Right lobe of liver (tissue), 6 donors: ENCODE data around the gene SV2B. TPM values are rescaled to one million over a fixed set of nuclear protein-coding genes. Genes with fewer than 3 reads are reported as not detected.

Experiments used
- ATAC-seq, 4 donors: fragments of 200-7000 bp; cut with Tn5 transposase; one replicate each; pipeline ENCODE4 v1.9.1; 2020; ENCODE audit warnings: mild to moderate bottlenecking in 4 of 4, moderate library complexity in 4 of 4
- DNase-seq, 3 donors: peaks; one replicate each; pipeline ENCODE4 v3.0.0-alpha.2; 2020
- H3K27ac ChIP-seq, 3 donors: fragments of 200-600 bp; one replicate each; pipeline ENCODE4 v1.8.0; 2022
- H3K27me3 ChIP-seq, 2 donors: fragments of 200-600 bp; one replicate each; pipeline ENCODE4 v1.8.0; 2022
- H3K36me3 ChIP-seq, 4 donors: fragments of 200-600 bp; sonication (generic) in 1 of 4; one replicate each; pipeline versions ENCODE4 v1.5.1 to v1.8.0; 2017 to 2022; ENCODE audit warnings: control low read depth in 1 of 4
- H3K4me1 ChIP-seq, 4 donors: fragments of 200-600 bp; sonication (generic) in 1 of 4; one replicate each; pipeline versions ENCODE4 v1.5.1 to v1.8.0; 2017 to 2022; ENCODE audit warnings: control low read depth in 1 of 4
- H3K4me3 ChIP-seq, 3 donors: fragments of 200-600 bp; one replicate each; pipeline ENCODE4 v1.8.0; 2022
- H3K9me3 ChIP-seq, 4 donors: fragments of 200-600 bp; sonication (generic) in 1 of 4; one replicate each; pipeline versions ENCODE4 v1.5.1 to v1.8.0; 2017 to 2022; ENCODE audit warnings: control low read depth in 1 of 4
- CTCF ChIP-seq, 4 donors: fragments of 200-600 bp in 3 of 4; fragments of 450-650 bp in 1 of 4; IDR thresholded peaks; one replicate each; pipeline versions ENCODE4 v1.5.1 to v1.8.0; 2016 to 2022; ENCODE audit warnings: antibody characterized with exemption in 4 of 4, mild to moderate bottlenecking in 2 of 4
- POLR2A ChIP-seq: fragments of 450-650 bp; IDR thresholded peaks from one replicate; pipeline ENCODE4 v1.6.1; 2017; ENCODE audit warnings: antibody characterized with exemption, mild to moderate bottlenecking
- WGBS: methylation state at CpG from one replicate; pipeline ENCODE4 v1.1.6; 2018; ENCODE audit warnings: low coverage, low lambda C conversion rate; ENCODE audit not compliant: insufficient coverage; ENCODE audit errors: missing lambda C conversion rate; 5-methylcytosine and 5-hydroxymethylcytosine counted together
- intact Hi-C, 2 donors: fragments of 100-400 bp; cut with DNase I; formaldehyde crosslinking; loops; one replicate each; pipeline versions ENCODE4 v1.11.2 to v1.14.1; 2022
- total RNA-seq, 6 experiments: library from RNA; depleted of rRNA in 2 of 6; stranded (reverse); fragments of >200 nt in 2 of 6; fragmentation: NEBNext Ultra II Directional in 3 of 6; extraction: Animal tissue kit (Norgen Biotek cat#: 25700) in 3 of 6; gene quantifications; one replicate each; pipeline versions ENCODE4 v1.1.0 to v1.2.4, GENCODE V29; 2016 to 2023
- donor health status: DM: no; HTN: yes; CAD: no.
- donor health status: DM: no; HTN: no; CAD: no.
- donor health status: DM: no; HTN: no; CAD: no.
- donor health status: DM: no; HTN: yes; CAD: no.
- donor health status: DM: no; HTN: yes; CAD: no.

The SV2B gene
- total RNA-seq, 6 experiments from 2014 or later = 0.06 to 0.81 (median 0.18) TPM; not detected in 1

DNA sequence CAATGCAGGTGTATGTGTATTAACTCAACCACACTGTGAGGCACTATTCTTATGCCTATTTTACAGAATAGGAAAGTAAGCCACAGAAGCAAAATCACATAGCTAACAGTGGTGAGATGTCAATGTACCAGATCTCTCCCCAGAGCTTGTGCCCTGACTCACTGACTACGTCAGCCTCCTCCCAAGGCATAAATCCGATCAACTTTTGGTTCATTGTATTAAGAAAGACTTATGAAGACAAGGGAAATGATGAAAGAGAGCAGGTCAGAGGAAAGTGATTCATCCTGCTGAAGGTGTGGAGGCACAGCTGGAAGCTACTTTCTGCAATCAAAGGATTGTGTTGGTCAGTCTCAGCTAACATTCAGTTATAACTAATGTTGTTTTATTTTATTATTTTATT is 33.0 kb upstream of the SV2B start:
- intact Hi-C loops = no loop called here
- no peak for TF ChIP-seq CTCF (IDR thresholded peaks at IDR 0.05)
- TF ChIP-seq POLR2A = no peak

DNA sequence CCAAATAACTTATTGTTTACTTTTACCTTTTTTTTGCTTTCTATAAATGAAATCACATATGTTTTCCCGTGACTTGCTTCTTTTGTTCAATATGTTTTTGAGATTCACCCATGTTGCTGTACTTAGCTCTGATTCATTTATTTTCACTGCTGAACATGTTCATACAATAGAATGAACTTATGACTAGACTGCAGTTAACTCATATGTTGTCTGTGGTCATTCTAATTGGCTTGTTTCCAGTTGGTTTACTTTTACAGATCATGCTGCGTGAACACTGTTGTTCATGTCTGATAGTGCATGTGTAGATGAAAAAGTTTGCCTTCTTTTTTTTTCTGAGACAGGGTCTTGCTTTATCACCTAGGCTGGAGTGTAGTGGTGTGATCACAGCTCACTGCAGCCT is 31.6 kb upstream of the SV2B start:
- no peak for TF ChIP-seq CTCF (IDR thresholded peaks at IDR 0.05)
- no peak for TF ChIP-seq POLR2A
- no peaks in the 10 kb centered on the region for H3K9me3 ChIP-seq
- DNase-seq (no peak), ATAC-seq (no peak)
- no peak overlapping the region for H3K27ac ChIP-seq
- H3K36me3 ChIP-seq = no peaks in the 10 kb centered on the region
- no peaks in the 10 kb centered on the region for H3K27me3 ChIP-seq
- intact Hi-C loops = no loop called here
- no peaks in the 10 kb centered on the region for H3K4me1 ChIP-seq
- WGBS = 74% methylated on average over 2 of the region's 2 CpGs
- no peak overlapping the region for H3K4me3 ChIP-seq

More for the DNA sequence above, 33.0 kb upstream of the SV2B start:
- H3K4me3 ChIP-seq = no peak overlapping the region
- no peaks in the 10 kb centered on the region for H3K4me1 ChIP-seq
- ATAC-seq (no peak), DNase-seq (no peak)
- no peak overlapping the region for H3K27ac ChIP-seq
- no peaks in the 10 kb centered on the region for H3K27me3 ChIP-seq
- WGBS = 75% methylated on average over 2 of the region's 2 CpGs
- no peaks in the 10 kb centered on the region for H3K36me3 ChIP-seq
- H3K9me3 ChIP-seq = no peaks in the 10 kb centered on the region

GRCh38 chr15:91068966-91069365 is 31.1 kb upstream of the SV2B start:
- Histone ChIP-seq H3K27me3 (no peaks in the 10 kb centered on the region), H3K9me3 (no peaks in the 10 kb centered on the region), H3K4me1 (no peaks in the 10 kb centered on the region), H3K27ac (no peak overlapping the region), H3K36me3 (no peaks in the 10 kb centered on the region), H3K4me3 (no peak overlapping the region)
- WGBS = 42% methylated on average over 3 of the region's 3 CpGs
- ATAC-seq = no peak
- TF ChIP-seq POLR2A (no peak), CTCF (IDR thresholded peaks at IDR 0.05) (no peak)
- intact Hi-C loops = no loop called here
- no peak for DNase-seq

DNA sequence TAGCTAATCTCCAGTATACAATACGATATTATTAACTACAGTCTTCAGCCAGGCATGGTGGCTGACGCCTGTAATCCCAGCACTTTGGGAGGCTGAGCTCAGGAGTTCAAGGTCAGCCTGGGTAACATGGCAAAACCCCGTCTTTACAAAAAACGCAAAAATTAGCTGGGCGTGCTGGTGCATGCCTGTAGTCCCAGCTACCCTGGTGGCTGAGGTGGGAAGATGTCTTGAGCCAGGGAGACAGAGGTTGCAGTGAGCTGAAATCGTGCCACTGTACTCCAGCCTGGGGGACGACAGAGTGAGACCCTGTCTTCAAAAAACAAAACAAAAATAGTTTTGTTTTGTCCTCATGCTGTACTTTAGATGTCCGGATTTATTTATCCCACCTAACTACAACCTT is 29.2 kb upstream of the SV2B start:
- intact Hi-C loops = no loop called here
- no peaks in the 10 kb centered on the region for H3K36me3 ChIP-seq
- no peaks in the 10 kb centered on the region for H3K9me3 ChIP-seq
- no peaks in the 10 kb centered on the region for H3K27me3 ChIP-seq
- H3K4me1 ChIP-seq = no peaks in the 10 kb centered on the region
- WGBS = 66% methylated on average over 8 of the region's 8 CpGs
- TF ChIP-seq CTCF (IDR thresholded peaks at IDR 0.05) = no peak
- no peak for TF ChIP-seq POLR2A
- ATAC-seq = no peak
- no peak for DNase-seq
- H3K27ac ChIP-seq = no peak overlapping the region
- H3K4me3 ChIP-seq = no peak overlapping the region

- no peak overlapping the region for H3K4me3 ChIP-seq
- H3K4me1 ChIP-seq = no peaks in the 10 kb centered on the region
- H3K36me3 ChIP-seq = no peaks in the 10 kb centered on the region
- DNase-seq (no peak), ATAC-seq (no peak)
- TF ChIP-seq POLR2A (no peak), CTCF (IDR thresholded peaks at IDR 0.05) (no peak)
- no peaks in the 10 kb centered on the region for H3K27me3 ChIP-seq
- H3K9me3 ChIP-seq = no peaks in the 10 kb centered on the region
- intact Hi-C loops = no loop called here
- no peak overlapping the region for H3K27ac ChIP-seq
- WGBS = 74% methylated on average over 4 of the region's 4 CpGs
Measured at GRCh38 chr15:91072161-91072560, 27.9 kb upstream of the SV2B start.
